WI38 (cell line): ENCODE data around the gene SNX25.
A peak's percentile ranks its signal among the peaks of the same experiment; 100 is the strongest.

Experiments used
- H3K4me3 ChIP-seq: 2 replicates; pipeline ENCODE4 v1.5.1; 2011; ENCODE audit warnings: low read depth, mild to moderate bottlenecking, control low read depth, low read length
- CTCF ChIP-seq: IDR thresholded peaks from 2 replicates; pipeline ENCODE4 v1.5.1; 2012; ENCODE audit warnings: low read depth, mild to moderate bottlenecking, control low read depth, low read length

Gene SNX25

GRCh38 chr4:185210102-185210981, 944 bp downstream of the SNX25 start:
- no peak for TF ChIP-seq CTCF
- H3K4me3 ChIP-seq, result peak overlapping the region; percentile 82

- peak overlapping the region; percentile 82 for H3K4me3 ChIP-seq
- TF ChIP-seq CTCF, result no peak
Measured at GRCh38 chr4:185211035-185211434, 1.6 kb downstream of the SNX25 start.

- peak overlapping the region; percentile 82 for H3K4me3 ChIP-seq
- no peak for TF ChIP-seq CTCF
Measured at GRCh38 chr4:185211641-185212040, 2.2 kb downstream of the SNX25 start.

- H3K4me3 ChIP-seq, result no peak overlapping the region
- no peak for TF ChIP-seq CTCF
Measured at GRCh38 chr4:185212581-185212980, 3.2 kb downstream of the SNX25 start.

GRCh38 chr4:185213877-185214276, 4.5 kb downstream of the SNX25 start:
- TF ChIP-seq CTCF, result no peak
- H3K4me3 ChIP-seq, result no peak overlapping the region

- TF ChIP-seq CTCF, result no peak
- no peak overlapping the region for H3K4me3 ChIP-seq
Measured at GRCh38 chr4:185215261-185215660, 5.9 kb downstream of the SNX25 start.

- no peak for TF ChIP-seq CTCF
- H3K4me3 ChIP-seq, result no peak overlapping the region
Measured at GRCh38 chr4:185217408-185217975, 8.1 kb downstream of the SNX25 start.
